Esophagus muscularis mucosa (tissue), 4 donors: ENCODE data around the gene RHOU.

Experiments used
- CTCF ChIP-seq, 3 experiments: fragments of 200-600 bp in 2 of 3; fragments of 450-650 bp in 1 of 3; sonication (generic) in 2 of 3; IDR thresholded peaks; one replicate each; pipeline ENCODE4 v1.5.1; 2017 to 2019; ENCODE audit warnings: antibody characterized with exemption in 3 of 3, mild to moderate bottlenecking in 2 of 3, moderate library complexity in 1 of 3
- EP300 ChIP-seq: sonication (generic); formaldehyde crosslinking; IDR thresholded peaks from one replicate; pipeline ENCODE4 v1.6.1; 2017; ENCODE audit warnings: antibody characterized with exemption
- POLR2A ChIP-seq: fragments of 450-650 bp; IDR thresholded peaks from one replicate; pipeline ENCODE4 v1.6.1; 2017; ENCODE audit warnings: antibody characterized with exemption, moderate library complexity, mild to moderate bottlenecking, low read depth

- TF ChIP-seq CTCF (IDR thresholded peaks at IDR 0.05): no peak
- no peak for TF ChIP-seq POLR2A
- TF ChIP-seq EP300: no peak
Measured at GRCh38 chr1:228742281-228742860, 7.1 kb downstream of the RHOU start.
